SK-N-SH treated with all-trans-retinoic acid at 6 μM for 48 hours (cell line): ENCODE data around the gene TLR4.
A peak's percentile ranks its signal among the peaks of the same experiment; 100 is the strongest.

ENCODE experiments used
- ATAC-seq: fragments of 200-7000 bp; cut with Tn5 transposase; 3 replicates; pipeline ENCODE4 v1.9.1; 2020; ENCODE audit warnings: mild to moderate bottlenecking, moderate library complexity
- ARNTL ChIP-seq: fragments of 450-650 bp; formaldehyde crosslinking; IDR thresholded peaks from 2 replicates; pipeline ENCODE4 v1.5.0; 2020; ENCODE audit warnings: low read depth, mild to moderate bottlenecking, moderate library complexity, borderline replicate concordance
- BACH2 ChIP-seq: fragments of 250-450 bp; sonication (Bioruptor Pico); IDR thresholded peaks from 2 replicates; pipeline ENCODE4 v1.9.0; 2021; ENCODE audit warnings: mild to moderate bottlenecking, borderline replicate concordance
- CREB5 ChIP-seq: fragments of 250-450 bp; sonication (Bioruptor Pico); IDR thresholded peaks from 2 replicates; pipeline ENCODE4 v1.5.1; 2020; ENCODE audit warnings: low read depth, mild to moderate bottlenecking, moderate library complexity
- CSRNP3 ChIP-seq: fragments of 250-450 bp; sonication (Bioruptor Pico); IDR thresholded peaks from 2 replicates; pipeline ENCODE4 v1.5.1; 2021; ENCODE audit warnings: mild to moderate bottlenecking, moderate library complexity
- ESRRG ChIP-seq: fragments of 250-450 bp; sonication (Bioruptor Pico); IDR thresholded peaks from 2 replicates; pipeline ENCODE4 v1.6.1; 2021; ENCODE audit warnings: mild to moderate bottlenecking
- GLIS3 ChIP-seq: fragments of 250-450 bp; sonication (Bioruptor Pico); IDR thresholded peaks from 2 replicates; pipeline ENCODE4 v1.5.0; 2020; ENCODE audit warnings: mild to moderate bottlenecking, moderate library complexity
- ISL1 ChIP-seq: fragments of 250-450 bp; sonication (Bioruptor Pico); IDR thresholded peaks from 2 replicates; pipeline ENCODE4 v2.1.2; 2022; ENCODE audit warnings: mild to moderate bottlenecking, moderate library complexity
- OSR1 ChIP-seq: fragments of 250-450 bp; sonication (Bioruptor Pico); IDR thresholded peaks from 2 replicates; pipeline ENCODE4 v1.8.0; 2022; ENCODE audit warnings: moderate library complexity, mild to moderate bottlenecking, inconsistent platforms
- POU6F1 ChIP-seq: fragments of 250-450 bp; sonication (Bioruptor Pico); IDR thresholded peaks from 2 replicates; pipeline ENCODE4 v1.8.0; 2021; ENCODE audit warnings: low read depth, mild to moderate bottlenecking, moderate library complexity, borderline replicate concordance
- RARB ChIP-seq: fragments of 250-450 bp; sonication (Bioruptor Pico); IDR thresholded peaks from 2 replicates; pipeline ENCODE4 v1.8.0; 2021; ENCODE audit warnings: mild to moderate bottlenecking, moderate library complexity
- TCF4 ChIP-seq: fragments of 250-450 bp; sonication (Bioruptor Pico); IDR thresholded peaks from 2 replicates; pipeline ENCODE4 v1.8.0; 2021; ENCODE audit warnings: mild to moderate bottlenecking, moderate library complexity, borderline replicate concordance
- TOX ChIP-seq: fragments of 250-450 bp; sonication (Bioruptor Pico); IDR thresholded peaks from 2 replicates; pipeline ENCODE4 v1.8.0; 2021; ENCODE audit warnings: mild to moderate bottlenecking, moderate library complexity, borderline replicate concordance
- TSHZ2 ChIP-seq: fragments of 250-450 bp; sonication (Bioruptor Pico); IDR thresholded peaks from 2 replicates; pipeline ENCODE4 v1.5.0; 2020; ENCODE audit warnings: mild to moderate bottlenecking, moderate library complexity
- ZC3H10 ChIP-seq: fragments of 250-450 bp; sonication (Bioruptor Pico); IDR thresholded peaks from 2 replicates; pipeline ENCODE4 v1.5.1; 2021; ENCODE audit warnings: mild to moderate bottlenecking, moderate library complexity
- ZFP3 ChIP-seq: fragments of 250-450 bp; sonication (Bioruptor Pico); IDR thresholded peaks from 2 replicates; pipeline ENCODE4 v1.5.0; 2020; ENCODE audit warnings: mild to moderate bottlenecking, moderate library complexity
- ZFP30 ChIP-seq: fragments of 450-650 bp; formaldehyde crosslinking; IDR thresholded peaks from 2 replicates; pipeline ENCODE4 v1.5.0; 2022; ENCODE audit warnings: mild to moderate bottlenecking, moderate library complexity
- ZNF565 ChIP-seq: fragments of 450-650 bp; formaldehyde crosslinking; conservative IDR thresholded peaks from 2 replicates; pipeline ENCODE4 v1.5.0; 2020; ENCODE audit warnings: low read depth, mild to moderate bottlenecking, moderate library complexity
- ZNF70 ChIP-seq: fragments of 450-650 bp; formaldehyde crosslinking; IDR thresholded peaks from 2 replicates; pipeline ENCODE4 v1.5.0; 2020; ENCODE audit warnings: mild to moderate bottlenecking, moderate library complexity
- ZNF8 ChIP-seq: fragments of 450-650 bp; formaldehyde crosslinking; IDR thresholded peaks from 2 replicates; pipeline ENCODE4 v1.5.0; 2020; ENCODE audit warnings: mild to moderate bottlenecking, moderate library complexity

Gene TLR4

GRCh38 chr9:117757561-117758190 lies 53.5 kb downstream of the TLR4 start:
- no peak for ATAC-seq
- no peak for TF ChIP-seq ZFP3
- no peak for TF ChIP-seq ZFP30 (CRISPR knock-in tag)
- no peak for TF ChIP-seq POU6F1
- TF ChIP-seq CREB5, result no peak
- TF ChIP-seq CSRNP3 (CRISPR knock-in tag), result no peak
- no peak for TF ChIP-seq GLIS3
- no peak for TF ChIP-seq OSR1 (CRISPR knock-in tag)
- no peak for TF ChIP-seq ESRRG (CRISPR knock-in tag)
- TF ChIP-seq ZNF70 (CRISPR knock-in tag), result no peak
- no peak for TF ChIP-seq ZNF8 (CRISPR knock-in tag)
- no peak for TF ChIP-seq ZNF565 (CRISPR knock-in tag)
- TF ChIP-seq ARNTL (CRISPR knock-in tag), result no peak
- no peak for TF ChIP-seq TOX (CRISPR knock-in tag)

GRCh38 chr9:117763314-117763713 lies 59.1 kb downstream of the TLR4 start:
- TF ChIP-seq TSHZ2 (CRISPR knock-in tag), result no peak
- TF ChIP-seq BACH2 (CRISPR knock-in tag), result no peak
- no peak for TF ChIP-seq ARNTL (CRISPR knock-in tag)
- no peak for TF ChIP-seq TCF4 (CRISPR knock-in tag)
- no peak for TF ChIP-seq ESRRG (CRISPR knock-in tag)
- no peak for TF ChIP-seq POU6F1
- no peak for TF ChIP-seq ZFP3
- TF ChIP-seq ZNF70 (CRISPR knock-in tag), result no peak
- no peak for TF ChIP-seq ZNF8 (CRISPR knock-in tag)
- TF ChIP-seq ISL1 (CRISPR knock-in tag), result no peak
- TF ChIP-seq RARB (CRISPR knock-in tag), result no peak
- no peak for TF ChIP-seq CREB5
- no peak for TF ChIP-seq TOX (CRISPR knock-in tag)
- no peak for TF ChIP-seq ZC3H10 (CRISPR knock-in tag)
- ATAC-seq, result peak; percentile 48
